ENCODE results near the gene PNKD.
"Not testable (repeated sequence)": the region's sequence is repeated elsewhere in the genome, so short reads cannot be mapped to it uniquely, and the experiment has no call there.

PNKD gene

GRCh38 chr2:218312267-218312756 lies 42.0 kb downstream of the PNKD start:
- Histone ChIP-seq H3K36me3 (ENCODE audit: insufficient read depth, low read length) (no peaks in the 10 kb centered on the region), H3K4me1 (ENCODE audit: insufficient read depth, low read length, poor library complexity, severe bottlenecking) (peaks cover 11% of the 10 kb centered on the region), H3K9me2 (replicated peaks; ENCODE audit: low read depth, low read length) (no peaks in the 10 kb centered on the region), H3K27me3 (ENCODE audit: insufficient read depth, low read length, poor library complexity, severe bottlenecking) (no peaks in the 10 kb centered on the region), H3K9ac (ENCODE audit: low read depth, low read length, poor library complexity, severe bottlenecking) (no peak overlapping the region), H2AFZ (ENCODE audit: low read length) (no peak overlapping the region), H4K20me1 (ENCODE audit: insufficient read depth, low read length, poor library complexity, severe bottlenecking) (no peaks in the 10 kb centered on the region), H3K9me3 (ENCODE audit: insufficient read depth, low read depth, low read length) (no peaks in the 10 kb centered on the region), H3K79me2 (ENCODE audit: insufficient read depth, low read length) (no peaks in the 10 kb centered on the region), H3K4me2 (ENCODE audit: low read depth, low read length, poor library complexity, severe bottlenecking) (no peak overlapping the region), H3F3A (ENCODE audit: low read depth) (no peaks in the 10 kb centered on the region), H3K4me3 (ENCODE audit: low read length, poor library complexity, severe bottlenecking) (no peak overlapping the region)
- TF ChIP-seq CTCF (conservative IDR thresholded peaks at IDR 0.05; ENCODE audit: low read length) (no peak), EZH2phosphoT487 (IDR thresholded peaks at IDR 0.05; ENCODE audit: borderline replicate concordance) (no peak)

GRCh38 chr2:218313356-218313755 lies 43.0 kb downstream of the PNKD start:
- no peak overlapping the region for H3K4me2 ChIP-seq (ENCODE audit: low read depth, low read length, poor library complexity, severe bottlenecking)
- no peak overlapping the region for H3K9ac ChIP-seq (ENCODE audit: low read depth, low read length, poor library complexity, severe bottlenecking)
- H2AFZ ChIP-seq (ENCODE audit: low read length): no peak overlapping the region
- no peaks in the 10 kb centered on the region for H3K27me3 ChIP-seq (ENCODE audit: insufficient read depth, low read length, poor library complexity, severe bottlenecking)
- no peak for TF ChIP-seq EZH2phosphoT487 (IDR thresholded peaks at IDR 0.05; ENCODE audit: borderline replicate concordance)
- TF ChIP-seq CTCF (conservative IDR thresholded peaks at IDR 0.05; ENCODE audit: low read length): no peak
- H3K4me1 ChIP-seq (ENCODE audit: insufficient read depth, low read length, poor library complexity, severe bottlenecking): peaks cover 11% of the 10 kb centered on the region
- no peaks in the 10 kb centered on the region for H3K79me2 ChIP-seq (ENCODE audit: insufficient read depth, low read length)
- no peaks in the 10 kb centered on the region for H3K36me3 ChIP-seq (ENCODE audit: insufficient read depth, low read length)
- no peaks in the 10 kb centered on the region for H3K9me3 ChIP-seq (ENCODE audit: insufficient read depth, low read depth, low read length)
- H3K9me2 ChIP-seq (replicated peaks; ENCODE audit: low read depth, low read length): no peaks in the 10 kb centered on the region
- H3K4me3 ChIP-seq (ENCODE audit: low read length, poor library complexity, severe bottlenecking): no peak overlapping the region
- H4K20me1 ChIP-seq (ENCODE audit: insufficient read depth, low read length, poor library complexity, severe bottlenecking): no peaks in the 10 kb centered on the region
- no peaks in the 10 kb centered on the region for H3F3A ChIP-seq (ENCODE audit: low read depth)

- H3K9me3 ChIP-seq (ENCODE audit: insufficient read depth, low read depth, low read length); H3K9ac ChIP-seq (ENCODE audit: low read depth, low read length, poor library complexity, severe bottlenecking); H2AFZ ChIP-seq (ENCODE audit: low read length); H3K4me2 ChIP-seq (ENCODE audit: low read depth, low read length, poor library complexity, severe bottlenecking); H3K36me3 ChIP-seq (ENCODE audit: insufficient read depth, low read length); H3K4me3 ChIP-seq (ENCODE audit: low read length, poor library complexity, severe bottlenecking); H4K20me1 ChIP-seq (ENCODE audit: insufficient read depth, low read length, poor library complexity, severe bottlenecking); H3K9me2 ChIP-seq (replicated peaks; ENCODE audit: low read depth, low read length); H3F3A ChIP-seq (ENCODE audit: low read depth); H3K79me2 ChIP-seq (ENCODE audit: insufficient read depth, low read length); H3K27me3 ChIP-seq (ENCODE audit: insufficient read depth, low read length, poor library complexity, severe bottlenecking): not testable (repeated sequence)
- H3K4me1 ChIP-seq (ENCODE audit: insufficient read depth, low read length, poor library complexity, severe bottlenecking): peaks cover 11% of the 10 kb centered on the region
Observed at GRCh38 chr2:218314764-218315163, 44.4 kb downstream of the PNKD start.

- Histone ChIP-seq H3K4me2 (ENCODE audit: low read depth, low read length, poor library complexity, severe bottlenecking) (no peak overlapping the region), H3K4me3 (ENCODE audit: low read length, poor library complexity, severe bottlenecking) (no peak overlapping the region), H3K36me3 (ENCODE audit: insufficient read depth, low read length) (no peaks in the 10 kb centered on the region), H4K20me1 (ENCODE audit: insufficient read depth, low read length, poor library complexity, severe bottlenecking) (no peaks in the 10 kb centered on the region), H3F3A (ENCODE audit: low read depth) (no peaks in the 10 kb centered on the region), H3K4me1 (ENCODE audit: insufficient read depth, low read length, poor library complexity, severe bottlenecking) (peaks cover 11% of the 10 kb centered on the region), H3K9ac (ENCODE audit: low read depth, low read length, poor library complexity, severe bottlenecking) (no peak overlapping the region), H3K9me2 (replicated peaks; ENCODE audit: low read depth, low read length) (no peaks in the 10 kb centered on the region), H3K9me3 (ENCODE audit: insufficient read depth, low read depth, low read length) (no peaks in the 10 kb centered on the region), H2AFZ (ENCODE audit: low read length) (no peak overlapping the region), H3K27me3 (ENCODE audit: insufficient read depth, low read length, poor library complexity, severe bottlenecking) (no peaks in the 10 kb centered on the region), H3K79me2 (ENCODE audit: insufficient read depth, low read length) (no peaks in the 10 kb centered on the region)
- TF ChIP-seq EZH2phosphoT487 (IDR thresholded peaks at IDR 0.05; ENCODE audit: borderline replicate concordance) (no peak), CTCF (conservative IDR thresholded peaks at IDR 0.05; ENCODE audit: low read length) (no peak)
Observed at GRCh38 chr2:218315397-218315796, 45.1 kb downstream of the PNKD start.
